GM19452 (cell line): ENCODE data around the gene SAMD4A.

Experiments
- ATAC-seq: cut with Tn5 transposase; IDR thresholded peaks from one replicate; pipeline ENCODE4 v1.9.1; 2021; ENCODE audit not compliant: unreplicated experiment

Gene SAMD4A

GRCh38 chr14:54653712-54654469 lies 87.0 kb downstream of the SAMD4A start:
- no peak for ATAC-seq

GRCh38 chr14:54654605-54655004 lies 87.7 kb downstream of the SAMD4A start:
- ATAC-seq: no peak

GRCh38 chr14:54658836-54659235 lies 91.9 kb downstream of the SAMD4A start:
- ATAC-seq: no peak

DNA sequence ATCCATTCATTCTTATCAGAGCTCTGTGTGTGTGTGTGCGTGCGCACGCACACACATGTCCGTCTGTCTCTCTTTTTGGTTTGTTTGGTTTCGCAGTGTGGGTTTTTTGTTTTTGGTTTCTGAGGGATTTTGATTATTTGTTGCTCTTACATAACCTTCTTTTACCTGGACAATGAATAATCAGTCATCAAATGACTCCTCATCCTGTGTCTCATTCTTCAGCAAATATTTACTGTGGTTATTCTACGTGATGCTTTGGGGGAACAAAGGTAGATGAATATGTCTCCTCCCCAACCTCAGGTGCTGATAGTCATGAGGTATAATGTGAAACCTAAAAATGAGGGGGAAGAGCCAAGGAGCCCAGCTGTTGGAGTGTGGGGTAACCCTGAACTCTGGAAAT lies 92.4 kb downstream of the SAMD4A start:
- ATAC-seq: no peak

DNA sequence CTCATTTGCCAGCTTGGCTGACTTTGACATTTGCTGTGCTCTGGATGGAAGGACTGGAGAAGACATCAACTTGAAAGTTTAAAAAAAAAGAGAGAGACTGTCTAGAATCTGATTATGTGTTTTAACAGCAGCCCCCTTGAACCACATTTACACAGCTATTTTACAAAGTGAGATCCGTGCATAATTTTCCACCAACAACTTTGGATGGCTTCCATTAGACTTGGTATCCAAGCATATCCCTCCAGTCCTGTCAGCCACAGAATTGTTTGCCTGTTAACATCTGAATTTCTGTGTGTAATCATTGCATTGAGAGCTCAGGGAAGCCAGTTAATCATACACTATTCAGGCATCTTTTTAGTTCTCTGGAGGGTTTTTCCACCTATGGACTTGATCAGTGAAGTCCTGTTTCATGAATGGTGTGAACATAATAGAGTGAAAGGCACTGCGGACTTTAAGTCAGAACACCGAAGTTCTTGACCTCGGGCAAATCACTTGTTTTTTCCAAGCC lies 93.7 kb downstream of the SAMD4A start:
- ATAC-seq: no peak

GRCh38 chr14:54662491-54663133 lies 95.7 kb downstream of the SAMD4A start:
- ATAC-seq: no peak

GRCh38 chr14:54664961-54665360 lies 98.0 kb downstream of the SAMD4A start:
- no peak for ATAC-seq

- no peak for ATAC-seq
Measured at GRCh38 chr14:54665946-54666345, 99.0 kb downstream of the SAMD4A start.

GRCh38 chr14:54667026-54667744 lies 100.3 kb downstream of the SAMD4A start:
- no peak for ATAC-seq

- ATAC-seq: no peak
Measured at GRCh38 chr14:54667764-54668163, 100.8 kb downstream of the SAMD4A start.

GRCh38 chr14:54669721-54670561 lies 103.0 kb downstream of the SAMD4A start:
- ATAC-seq: no peak

DNA sequence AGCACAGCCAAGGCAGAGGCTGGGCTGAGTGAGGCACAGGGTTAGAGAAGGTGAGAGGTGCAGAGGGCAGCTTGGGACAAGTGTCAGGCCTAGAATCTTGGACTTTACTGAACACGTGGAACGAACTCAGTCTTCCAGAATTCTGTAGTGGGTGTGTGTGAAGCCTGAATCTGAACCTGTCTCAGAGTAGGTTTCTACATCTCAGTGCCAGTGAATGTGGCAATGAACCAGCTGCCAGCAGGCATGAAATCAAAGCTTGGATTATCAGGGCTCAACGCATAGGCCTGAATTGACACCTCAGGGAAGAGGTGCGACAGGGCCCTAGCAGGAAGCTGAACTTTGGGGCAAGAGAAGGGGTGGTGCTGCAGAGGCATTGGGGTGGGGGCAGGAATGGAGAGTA lies 104.6 kb downstream of the SAMD4A start:
- ATAC-seq: no peak

DNA sequence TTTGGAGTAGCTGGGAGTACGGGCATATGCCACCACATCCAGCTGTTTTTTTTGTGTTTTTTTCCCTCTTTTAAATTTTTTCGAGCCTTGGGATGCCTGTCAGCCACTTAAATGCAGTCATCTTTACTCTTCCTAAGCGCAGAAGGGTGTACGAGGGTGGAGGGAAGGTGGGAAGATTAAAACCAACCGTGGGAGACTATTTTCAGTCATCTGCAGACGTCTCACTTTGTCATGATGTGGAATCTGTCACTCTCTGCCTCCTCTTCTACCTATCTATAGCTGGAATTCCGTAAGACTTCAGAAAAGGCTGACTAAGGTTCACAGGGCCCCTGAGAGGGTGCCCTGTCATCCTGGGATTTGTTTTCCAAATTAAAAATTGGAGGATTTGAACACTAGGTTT lies 105.3 kb downstream of the SAMD4A start:
- ATAC-seq: no peak

GRCh38 chr14:54672688-54673087 lies 105.8 kb downstream of the SAMD4A start:
- ATAC-seq: no peak

- ATAC-seq: no peak
Measured at GRCh38 chr14:54673193-54674045, 106.5 kb downstream of the SAMD4A start.

DNA sequence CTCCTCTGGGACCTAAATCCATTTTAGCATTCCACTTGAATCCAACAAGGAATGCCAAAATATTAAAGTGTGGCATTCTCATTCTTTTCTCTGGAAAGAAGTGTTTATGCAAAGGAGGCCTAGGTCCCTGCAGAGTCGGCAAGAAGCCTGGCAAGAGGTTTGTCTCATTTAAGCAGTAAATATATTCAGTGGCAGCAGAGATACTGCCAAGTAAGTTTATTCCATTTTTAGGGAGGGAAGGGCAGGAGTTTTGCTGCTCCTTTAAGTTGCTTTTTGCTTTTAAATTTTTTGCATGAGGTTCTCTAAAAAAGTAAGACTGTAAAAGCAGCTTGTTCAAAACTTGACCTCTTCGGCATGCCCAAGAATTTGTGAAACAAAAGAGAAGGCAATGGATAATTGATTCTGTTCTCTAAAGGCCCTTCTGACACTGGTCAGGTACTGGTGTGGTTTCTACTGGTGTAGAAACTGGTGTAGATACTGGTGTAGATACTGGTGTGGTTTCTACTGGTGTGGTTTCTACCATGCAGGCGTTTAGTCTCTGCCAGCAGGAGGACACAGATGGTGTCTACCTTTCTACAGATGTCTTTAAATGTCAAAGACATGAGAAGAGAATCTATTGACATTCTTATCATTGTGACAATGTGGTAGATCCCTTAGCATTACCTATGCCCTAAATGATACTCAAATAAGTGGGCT lies 107.3 kb downstream of the SAMD4A start:
- ATAC-seq: no peak

DNA sequence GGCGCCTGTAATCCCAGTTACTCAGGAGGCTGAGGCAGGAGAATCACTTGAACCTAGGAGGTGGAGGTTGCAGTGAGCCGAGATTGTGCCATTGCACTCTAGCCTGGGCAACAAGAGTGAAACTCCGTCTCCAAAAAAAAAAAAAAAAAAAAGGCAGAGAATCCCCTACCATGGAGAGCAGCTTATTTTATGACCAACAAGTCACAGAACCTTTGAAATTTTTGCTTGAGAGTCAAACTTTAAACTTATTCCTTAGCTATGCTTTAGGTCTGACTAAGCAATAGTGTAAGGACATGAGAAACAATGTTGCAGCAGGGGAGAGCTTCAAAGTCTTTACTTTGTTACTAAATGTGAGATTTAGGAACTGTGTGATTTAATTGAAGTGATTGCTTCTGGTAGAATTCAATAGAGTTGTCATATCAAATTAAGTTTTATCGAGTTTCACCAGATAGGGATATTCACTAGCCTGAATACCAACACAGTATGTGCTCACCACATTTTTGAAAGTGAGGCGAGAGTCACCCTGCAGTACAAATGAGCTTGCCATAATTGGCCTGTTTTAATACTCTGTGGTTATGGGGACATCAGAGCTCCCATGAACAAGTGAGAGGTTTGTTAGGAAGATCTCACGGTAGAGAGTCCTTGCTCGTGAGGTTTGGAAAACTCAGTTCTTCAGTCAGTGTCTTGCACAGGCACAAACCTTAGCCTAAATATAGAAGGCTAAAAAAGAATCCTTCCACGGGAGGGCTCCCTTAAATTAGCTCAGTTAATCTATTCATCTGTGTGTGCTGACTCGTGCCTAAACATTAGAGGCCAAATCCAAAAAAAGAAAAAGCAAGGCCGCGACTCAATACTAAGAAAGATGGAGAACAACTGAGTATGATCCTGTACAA lies 108.6 kb downstream of the SAMD4A start:
- ATAC-seq: no peak
